SK-N-SH treated with all-trans-retinoic acid at 6 μM for 48 hours (cell line): ENCODE results near the gene ARHGEF4.

Experiments
- ATAC-seq: fragments of 200-7000 bp; cut with Tn5 transposase; 3 replicates; pipeline ENCODE4 v1.9.1; 2020; ENCODE audit warnings: mild to moderate bottlenecking, moderate library complexity
- BACH2 ChIP-seq: fragments of 250-450 bp; sonication (Bioruptor Pico); IDR thresholded peaks from 2 replicates; pipeline ENCODE4 v1.9.0; 2021; ENCODE audit warnings: mild to moderate bottlenecking, borderline replicate concordance
- CREB5 ChIP-seq: fragments of 250-450 bp; sonication (Bioruptor Pico); IDR thresholded peaks from 2 replicates; pipeline ENCODE4 v1.5.1; 2020; ENCODE audit warnings: low read depth, mild to moderate bottlenecking, moderate library complexity
- CSDC2 ChIP-seq: fragments of 250-450 bp; sonication (Bioruptor Pico); IDR thresholded peaks from 2 replicates; pipeline ENCODE4 v1.5.0; 2020; ENCODE audit warnings: mild to moderate bottlenecking, moderate library complexity
- CSRNP3 ChIP-seq: fragments of 250-450 bp; sonication (Bioruptor Pico); IDR thresholded peaks from 2 replicates; pipeline ENCODE4 v1.5.1; 2021; ENCODE audit warnings: mild to moderate bottlenecking, moderate library complexity
- ESRRG ChIP-seq: fragments of 250-450 bp; sonication (Bioruptor Pico); IDR thresholded peaks from 2 replicates; pipeline ENCODE4 v1.6.1; 2021; ENCODE audit warnings: mild to moderate bottlenecking
- GLIS3 ChIP-seq: fragments of 250-450 bp; sonication (Bioruptor Pico); IDR thresholded peaks from 2 replicates; pipeline ENCODE4 v1.5.0; 2020; ENCODE audit warnings: mild to moderate bottlenecking, moderate library complexity
- ISL1 ChIP-seq: fragments of 250-450 bp; sonication (Bioruptor Pico); IDR thresholded peaks from 2 replicates; pipeline ENCODE4 v2.1.2; 2022; ENCODE audit warnings: mild to moderate bottlenecking, moderate library complexity
- POU6F1 ChIP-seq: fragments of 250-450 bp; sonication (Bioruptor Pico); IDR thresholded peaks from 2 replicates; pipeline ENCODE4 v1.8.0; 2021; ENCODE audit warnings: low read depth, mild to moderate bottlenecking, moderate library complexity, borderline replicate concordance
- RARB ChIP-seq: fragments of 250-450 bp; sonication (Bioruptor Pico); IDR thresholded peaks from 2 replicates; pipeline ENCODE4 v1.8.0; 2021; ENCODE audit warnings: mild to moderate bottlenecking, moderate library complexity
- SNAI2 ChIP-seq: fragments of 250-450 bp; sonication (Bioruptor Pico); IDR thresholded peaks from 2 replicates; pipeline ENCODE4 v1.5.0; 2020; ENCODE audit warnings: mild to moderate bottlenecking, moderate library complexity
- TCF4 ChIP-seq: fragments of 250-450 bp; sonication (Bioruptor Pico); IDR thresholded peaks from 2 replicates; pipeline ENCODE4 v1.8.0; 2021; ENCODE audit warnings: mild to moderate bottlenecking, moderate library complexity, borderline replicate concordance
- TOX ChIP-seq: fragments of 250-450 bp; sonication (Bioruptor Pico); IDR thresholded peaks from 2 replicates; pipeline ENCODE4 v1.8.0; 2021; ENCODE audit warnings: mild to moderate bottlenecking, moderate library complexity, borderline replicate concordance
- ZC3H10 ChIP-seq: fragments of 250-450 bp; sonication (Bioruptor Pico); IDR thresholded peaks from 2 replicates; pipeline ENCODE4 v1.5.1; 2021; ENCODE audit warnings: mild to moderate bottlenecking, moderate library complexity
- ZFP30 ChIP-seq: fragments of 450-650 bp; formaldehyde crosslinking; IDR thresholded peaks from 2 replicates; pipeline ENCODE4 v1.5.0; 2022; ENCODE audit warnings: mild to moderate bottlenecking, moderate library complexity
- ZNF565 ChIP-seq: fragments of 450-650 bp; formaldehyde crosslinking; conservative IDR thresholded peaks from 2 replicates; pipeline ENCODE4 v1.5.0; 2020; ENCODE audit warnings: low read depth, mild to moderate bottlenecking, moderate library complexity
- ZNF70 ChIP-seq: fragments of 450-650 bp; formaldehyde crosslinking; IDR thresholded peaks from 2 replicates; pipeline ENCODE4 v1.5.0; 2020; ENCODE audit warnings: mild to moderate bottlenecking, moderate library complexity
- ZNF8 ChIP-seq: fragments of 450-650 bp; formaldehyde crosslinking; IDR thresholded peaks from 2 replicates; pipeline ENCODE4 v1.5.0; 2020; ENCODE audit warnings: mild to moderate bottlenecking, moderate library complexity

ARHGEF4 gene

GRCh38 chr2:131039101-131039440, 202.4 kb downstream of the ARHGEF4 start:
- no peak for ATAC-seq
- no peak for TF ChIP-seq POU6F1 (CRISPR knock-in tag)
- no peak for TF ChIP-seq GLIS3 (CRISPR knock-in tag)

GRCh38 chr2:131039535-131039907, 202.8 kb downstream of the ARHGEF4 start:
- TF ChIP-seq ISL1 (CRISPR knock-in tag) = no peak
- TF ChIP-seq ZFP30 = no peak
- ATAC-seq = no peak

- TF ChIP-seq CREB5 (CRISPR knock-in tag) (no peak), BACH2 (CRISPR knock-in tag) (no peak), TCF4 (no peak), RARB (CRISPR knock-in tag) (no peak), POU6F1 (CRISPR knock-in tag) (no peak), TOX (CRISPR knock-in tag) (no peak), ZNF70 (CRISPR knock-in tag) (no peak), ZFP30 (no peak), SNAI2 (CRISPR knock-in tag) (no peak), ZC3H10 (no peak), CSRNP3 (no peak), ESRRG (CRISPR knock-in tag) (no peak), ZNF565 (CRISPR knock-in tag) (no peak)
- no peak for ATAC-seq
These were observed 203.4 kb downstream of the ARHGEF4 start for GRCh38 chr2:131039908-131040660.

- TF ChIP-seq TCF4 (no peak), GLIS3 (CRISPR knock-in tag) (no peak), RARB (CRISPR knock-in tag) (no peak), ZNF8 (CRISPR knock-in tag) (no peak), ZNF565 (CRISPR knock-in tag) (no peak), CSRNP3 (no peak), CSDC2 (CRISPR knock-in tag) (no peak), ESRRG (CRISPR knock-in tag) (no peak), ISL1 (CRISPR knock-in tag) (no peak), SNAI2 (CRISPR knock-in tag) (no peak), POU6F1 (CRISPR knock-in tag) (no peak)
- ATAC-seq = no peak
These were observed 204.1 kb downstream of the ARHGEF4 start for GRCh38 chr2:131040661-131041401.
